Upper lobe of right lung (tissue), 1 donor: Measurements from ENCODE around the gene PDE4B. TPM values are rescaled to one million over a fixed set of nuclear protein-coding genes. Genes with fewer than 3 reads are reported as not detected.

Source experiments
- ATAC-seq: fragments of 200-7000 bp; cut with Tn5 transposase; one replicate; pipeline ENCODE4 v1.9.1; 2020; ENCODE audit warnings: mild to moderate bottlenecking, moderate library complexity
- DNase-seq: peaks from one replicate; pipeline ENCODE4 v3.0.0-alpha.2; 2020
- H3K27ac ChIP-seq: fragments of 200-600 bp; one replicate; pipeline ENCODE4 v1.8.0; 2022
- H3K27me3 ChIP-seq: fragments of 200-600 bp; one replicate; pipeline ENCODE4 v1.8.0; 2022; ENCODE audit warnings: mild to moderate bottlenecking
- H3K36me3 ChIP-seq: fragments of 200-600 bp; one replicate; pipeline ENCODE4 v1.8.0; 2022
- H3K4me1 ChIP-seq: fragments of 200-600 bp; one replicate; pipeline ENCODE4 v1.8.0; 2022
- H3K4me3 ChIP-seq: fragments of 200-600 bp; one replicate; pipeline ENCODE4 v1.8.0; 2022; ENCODE audit warnings: mild to moderate bottlenecking
- H3K9me3 ChIP-seq: fragments of 200-600 bp; one replicate; pipeline ENCODE4 v1.8.0; 2022
- CTCF ChIP-seq: fragments of 200-600 bp; IDR thresholded peaks from one replicate; pipeline ENCODE4 v1.8.0; 2022; ENCODE audit warnings: antibody characterized with exemption
- intact Hi-C: fragments of 100-400 bp; cut with DNase I; formaldehyde crosslinking; loops from one replicate; pipeline ENCODE4 v1.11.0; 2022
- total RNA-seq: library from RNA; stranded (reverse); fragmentation: NEBNext Ultra II Directional; extraction: Animal tissue kit (Norgen Biotek cat#: 25700); gene quantifications from one replicate; pipeline ENCODE4 v1.2.1, GENCODE V29; 2021
- donor health status: DM: no; HTN: yes; CAD: no; lungs with severe emphysema.

Gene PDE4B
- total RNA-seq, 1 donor from 2014 or later = 14.3 TPM

- Histone ChIP-seq H3K4me1 (peaks cover 9% of the 10 kb centered on the region), H3K27me3 (no peaks in the 10 kb centered on the region), H3K27ac (no peak overlapping the region), H3K9me3 (no peaks in the 10 kb centered on the region), H3K36me3 (no peaks in the 10 kb centered on the region), H3K4me3 (no peak overlapping the region)
- DNase-seq (no peak), ATAC-seq (no peak)
- TF ChIP-seq CTCF = no peak
- intact Hi-C loops = loop anchor here (10.0 kb wide), 1 partner anchor 482 kb away; no protein-coding TSS in a partner anchor
These were observed 160.5 kb downstream of the PDE4B start for GRCh38 chr1:65953170-65953569.

DNA sequence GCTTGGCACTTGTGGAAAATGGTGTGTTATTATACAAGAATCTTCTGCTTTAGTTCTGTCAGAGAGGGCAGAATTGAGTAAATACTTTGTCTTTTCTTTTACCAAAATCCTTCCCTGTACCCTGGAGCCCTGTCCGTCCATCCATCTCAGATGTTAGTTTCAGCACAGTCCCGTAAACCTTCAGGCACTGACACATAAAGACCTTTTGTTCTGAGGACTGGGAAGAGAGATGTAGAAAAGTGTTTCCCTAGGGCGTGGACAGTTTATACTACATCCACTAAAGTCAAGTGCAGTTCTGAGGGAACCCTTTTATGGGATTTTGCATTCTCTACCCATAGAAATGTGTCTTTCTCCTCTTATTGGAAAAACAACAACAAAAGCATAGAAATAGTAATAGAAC lies 162.4 kb downstream of the PDE4B start:
- Histone ChIP-seq H3K27me3 (no peaks in the 10 kb centered on the region), H3K4me1 (no peaks in the 10 kb centered on the region), H3K9me3 (no peaks in the 10 kb centered on the region), H3K36me3 (no peaks in the 10 kb centered on the region), H3K4me3 (no peak overlapping the region), H3K27ac (no peak overlapping the region)
- no peak for TF ChIP-seq CTCF
- ATAC-seq = peak; percentile 63
- DNase-seq = no peak
- intact Hi-C loops = loop anchor here (10.0 kb wide), 1 partner anchor 480 kb away; no protein-coding TSS in a partner anchor

DNA sequence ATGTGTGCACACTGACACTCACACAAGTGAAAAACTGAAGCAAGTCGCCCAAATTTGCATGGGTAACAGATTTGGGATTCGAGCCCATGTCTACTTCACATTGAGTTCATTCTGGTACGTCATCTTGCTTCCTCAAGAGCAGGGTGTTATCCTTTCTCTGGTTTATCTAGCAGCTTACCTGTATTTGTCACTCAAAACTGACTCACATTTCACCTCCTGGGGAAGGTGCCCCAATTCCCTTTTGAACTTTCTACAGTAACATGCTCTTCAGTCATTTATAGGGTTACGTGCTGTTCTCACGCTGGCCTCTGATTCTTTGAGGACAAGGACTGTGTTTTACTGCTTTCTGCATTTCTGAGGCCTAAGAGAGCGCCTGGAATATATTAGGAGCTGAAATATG lies 162.8 kb downstream of the PDE4B start:
- Histone ChIP-seq H3K27me3 (no peaks in the 10 kb centered on the region), H3K4me3 (no peak overlapping the region), H3K9me3 (no peaks in the 10 kb centered on the region), H3K27ac (no peak overlapping the region), H3K36me3 (no peaks in the 10 kb centered on the region), H3K4me1 (no peaks in the 10 kb centered on the region)
- no peak for DNase-seq
- TF ChIP-seq CTCF = no peak
- intact Hi-C loops = loop anchor here (10.0 kb wide), 1 partner anchor 479 kb away; no protein-coding TSS in a partner anchor
- ATAC-seq = peak; percentile 13

- Histone ChIP-seq H3K9me3 (no peaks in the 10 kb centered on the region), H3K27ac (no peak overlapping the region), H3K4me1 (no peaks in the 10 kb centered on the region), H3K36me3 (no peaks in the 10 kb centered on the region), H3K27me3 (no peaks in the 10 kb centered on the region), H3K4me3 (no peak overlapping the region)
- intact Hi-C loops = loop anchor here (10.0 kb wide), 1 partner anchor 476 kb away; no protein-coding TSS in a partner anchor
- DNase-seq (peak; percentile 59), ATAC-seq (peak; percentile 72)
- TF ChIP-seq CTCF = peak; percentile 70
These were observed 166.1 kb downstream of the PDE4B start for GRCh38 chr1:65958561-65959350.

- no peak for DNase-seq
- no peaks in the 10 kb centered on the region for H3K4me1 ChIP-seq
- H3K9me3 ChIP-seq = no peaks in the 10 kb centered on the region
- no peak for TF ChIP-seq CTCF
- intact Hi-C loops = loop anchor here (2.0 to 10.0 kb wide), 2 partner anchors 285 to 475 kb away; no protein-coding TSS in a partner anchor
- no peak overlapping the region for H3K4me3 ChIP-seq
- no peaks in the 10 kb centered on the region for H3K27me3 ChIP-seq
- H3K36me3 ChIP-seq = no peaks in the 10 kb centered on the region
- peak; percentile 34 for ATAC-seq
- no peak overlapping the region for H3K27ac ChIP-seq
These were observed 167.3 kb downstream of the PDE4B start for GRCh38 chr1:65959896-65960567.
